ENCODE measurements around the gene SMIM38. TPM values are rescaled to one million over a fixed set of nuclear protein-coding genes. Genes with fewer than 3 reads are reported as not detected.

SMIM38 gene
- polyA plus RNA-seq, 1 experiment, result 0.09 TPM

- ChIA-PET POLR2A (no interaction called here), CTCF (no interaction called here)
- H3K9me3 ChIP-seq (ENCODE audit: control insufficient read depth, insufficient read depth, low read length), result peaks cover 28% of the 10 kb centered on the region
- DNase-seq (ENCODE audit: low read depth, low spot score), result no peak
- no peak overlapping the region for H3K4me3 ChIP-seq (ENCODE audit: low read depth, low read length)
- TF ChIP-seq CTCF (IDR thresholded peaks at IDR 0.05; ENCODE audit: low read depth, low read length), result no peak
- peaks cover 8% of the 10 kb centered on the region for H3K27me3 ChIP-seq (ENCODE audit: control insufficient read depth, insufficient read depth, low read length)
- no peak overlapping the region for H3K27ac ChIP-seq (ENCODE audit: low read depth, low read length)
Measured at GRCh38 chr11:69178819-69179482, 23.2 kb downstream of the SMIM38 start.

GRCh38 chr11:69180226-69180625, 24.5 kb downstream of the SMIM38 start:
- Histone ChIP-seq H3K4me3 (ENCODE audit: low read depth, low read length) (no peak overlapping the region), H3K9me3 (ENCODE audit: control insufficient read depth, insufficient read depth, low read length) (peaks cover 23% of the 10 kb centered on the region), H3K27me3 (ENCODE audit: control insufficient read depth, insufficient read depth, low read length) (peaks cover 12% of the 10 kb centered on the region), H3K27ac (ENCODE audit: low read depth, low read length) (no peak overlapping the region)
- CTCF ChIA-PET, result no interaction called here
- no peak for DNase-seq (ENCODE audit: low read depth, low spot score)
- POLR2A ChIA-PET, result no interaction called here
- TF ChIP-seq CTCF (IDR thresholded peaks at IDR 0.05; ENCODE audit: low read depth, low read length), result no peak

GRCh38 chr11:69180726-69181125, 25.0 kb downstream of the SMIM38 start:
- Histone ChIP-seq H3K27ac (ENCODE audit: low read depth, low read length) (no peak overlapping the region), H3K9me3 (ENCODE audit: control insufficient read depth, insufficient read depth, low read length) (peaks cover 19% of the 10 kb centered on the region), H3K4me3 (ENCODE audit: low read depth, low read length) (no peak overlapping the region), H3K27me3 (ENCODE audit: control insufficient read depth, insufficient read depth, low read length) (peaks cover 12% of the 10 kb centered on the region)
- no peak for TF ChIP-seq CTCF (IDR thresholded peaks at IDR 0.05; ENCODE audit: low read depth, low read length)
- POLR2A ChIA-PET, result no interaction called here
- CTCF ChIA-PET, result no interaction called here
- no peak for DNase-seq (ENCODE audit: low read depth, low spot score)

- no peak for TF ChIP-seq CTCF (IDR thresholded peaks at IDR 0.05; ENCODE audit: low read depth, low read length)
- H3K4me3 ChIP-seq (ENCODE audit: low read depth, low read length), result no peak overlapping the region
- H3K9me3 ChIP-seq (ENCODE audit: control insufficient read depth, insufficient read depth, low read length), result peaks cover 29% of the 10 kb centered on the region
- no peak for DNase-seq (ENCODE audit: low read depth, low spot score)
- CTCF ChIA-PET, result no interaction called here
- POLR2A ChIA-PET, result no interaction called here
- H3K27ac ChIP-seq (ENCODE audit: low read depth, low read length), result no peak overlapping the region
- peaks cover 23% of the 10 kb centered on the region for H3K27me3 ChIP-seq (ENCODE audit: control insufficient read depth, insufficient read depth, low read length)
Measured at GRCh38 chr11:69183613-69184012, 27.9 kb downstream of the SMIM38 start.

GRCh38 chr11:69186316-69187260, 30.9 kb downstream of the SMIM38 start:
- Histone ChIP-seq H3K4me3 (ENCODE audit: low read depth, low read length) (no peak overlapping the region), H3K27ac (ENCODE audit: low read depth, low read length) (no peak overlapping the region), H3K27me3 (ENCODE audit: control insufficient read depth, insufficient read depth, low read length) (peaks cover 22% of the 10 kb centered on the region), H3K9me3 (ENCODE audit: control insufficient read depth, insufficient read depth, low read length) (peaks cover 12% of the 10 kb centered on the region)
- ChIA-PET CTCF (no interaction called here), POLR2A (no interaction called here)
- no peak for DNase-seq (ENCODE audit: low read depth, low spot score)
- no peak for TF ChIP-seq CTCF (IDR thresholded peaks at IDR 0.05; ENCODE audit: low read depth, low read length)

Data from AG04450 (cell line).